PC-9 (cell line): ENCODE results near the gene FUT7. TPM values are rescaled to one million over a fixed set of nuclear protein-coding genes. Genes with fewer than 3 reads are reported as not detected.
A peak's percentile ranks its signal among the peaks of the same experiment; 100 is the strongest.

Experiments used
- BruUV-seq: library from RNA; stranded (reverse); fragments of 400-500 nt; replicated peaks from 2 replicates; lab custom pipeline; 2021; lab: Mats Ljungman, UMichigan
- CTCF ChIA-PET: fragments of 300-600 bp; sonication (Branson Sonifier 250); formaldehyde crosslinking; loops from one replicate; lab custom pipeline; 2022; ENCODE audit warnings: antibody characterized with exemption; lab: Charles Lee
- POLR2A ChIA-PET: fragments of 300-600 bp; sonication (Branson Sonifier 250); formaldehyde crosslinking; loops from one replicate; lab custom pipeline; 2022; ENCODE audit warnings: antibody characterized with exemption; ENCODE audit not compliant: unreplicated experiment; lab: Charles Lee
- DNase-seq, 2 experiments: peaks; one replicate each; pipeline versions ENCODE4 v3.0.0 to v3.0.0-alpha.2; 2015 to 2022; ENCODE audit warnings: mixed read lengths in 1 of 2
- H2AFZ ChIP-seq: fragments of 200-600 bp; sonication (generic); 2 replicates; pipeline ENCODE4 v1.8.1; 2017; ENCODE audit warnings: antibody characterized with exemption
- H3F3A ChIP-seq: fragments of 200-600 bp; sonication (generic); 2 replicates; pipeline ENCODE4 v1.8.1; 2017; ENCODE audit warnings: antibody characterized with exemption, mild to moderate bottlenecking, low read depth; ENCODE audit not compliant: insufficient read depth
- H3K27ac ChIP-seq: fragments of 200-600 bp; sonication (generic); 2 replicates; pipeline ENCODE4 v1.6.1; 2016; ENCODE audit warnings: mixed run types
- H3K27me3 ChIP-seq: fragments of 200-600 bp; sonication (generic); 2 replicates; pipeline ENCODE4 v1.6.1; 2016; ENCODE audit warnings: low read depth, mixed run types; ENCODE audit not compliant: insufficient read depth
- H3K36me3 ChIP-seq: fragments of 200-600 bp; sonication (generic); 2 replicates; pipeline ENCODE4 v1.6.1; 2016; ENCODE audit warnings: low read depth, mixed run types
- H3K4me1 ChIP-seq: fragments of 200-600 bp; sonication (generic); replicated peaks from 2 replicates; pipeline ENCODE4 v1.6.1; 2016; ENCODE audit warnings: mixed run types; ENCODE audit not compliant: insufficient read depth
- H3K4me2 ChIP-seq: fragments of 200-600 bp; sonication (generic); 2 replicates; pipeline ENCODE4 v1.6.1; 2017; ENCODE audit warnings: mixed run types
- H3K4me3 ChIP-seq: fragments of 200-600 bp; sonication (generic); 2 replicates; pipeline ENCODE4 v1.6.1; 2016; ENCODE audit warnings: mixed run types
- H3K79me2 ChIP-seq: fragments of 200-600 bp; sonication (generic); 2 replicates; pipeline ENCODE4 v1.6.1; 2017; ENCODE audit warnings: low read depth, mixed run types
- H3K9me2 ChIP-seq: fragments of 200-600 bp; sonication (generic); 2 replicates; pipeline ENCODE4 v1.8.1; 2017; ENCODE audit warnings: mild to moderate bottlenecking; ENCODE audit not compliant: insufficient read depth
- H3K9me3 ChIP-seq: fragments of 200-600 bp; sonication (generic); 2 replicates; pipeline ENCODE4 v1.8.1; 2016; ENCODE audit warnings: low read depth; ENCODE audit not compliant: insufficient read depth
- H4K20me1 ChIP-seq: fragments of 200-600 bp; sonication (generic); 2 replicates; pipeline ENCODE4 v1.8.1; 2017; ENCODE audit not compliant: insufficient read depth
- CTCF ChIP-seq: fragments of 200-600 bp; sonication (generic); conservative IDR thresholded peaks from 2 replicates; pipeline ENCODE4 v1.6.1; 2017; ENCODE audit warnings: mixed run types, antibody characterized with exemption, mild to moderate bottlenecking, moderate library complexity
- EZH2 ChIP-seq: fragments of 200-600 bp; sonication (generic); IDR thresholded peaks from 2 replicates; pipeline ENCODE4 v1.8.0; 2017; ENCODE audit warnings: antibody characterized with exemption, low read depth
- intact Hi-C: fragments of 100-400 bp; cut with micrococcal nuclease; formaldehyde crosslinking; loops from one replicate; pipeline ENCODE4 v1.10.0; 2022; ENCODE audit not compliant: unreplicated experiment
- total RNA-seq: library from RNA; stranded (reverse); gene quantifications from 2 replicates; pipeline ENCODE4 v1.2.3, GENCODE V29; 2021

FUT7 gene
- total RNA-seq, 1 experiment from 2014 or later, result not detected

DNA sequence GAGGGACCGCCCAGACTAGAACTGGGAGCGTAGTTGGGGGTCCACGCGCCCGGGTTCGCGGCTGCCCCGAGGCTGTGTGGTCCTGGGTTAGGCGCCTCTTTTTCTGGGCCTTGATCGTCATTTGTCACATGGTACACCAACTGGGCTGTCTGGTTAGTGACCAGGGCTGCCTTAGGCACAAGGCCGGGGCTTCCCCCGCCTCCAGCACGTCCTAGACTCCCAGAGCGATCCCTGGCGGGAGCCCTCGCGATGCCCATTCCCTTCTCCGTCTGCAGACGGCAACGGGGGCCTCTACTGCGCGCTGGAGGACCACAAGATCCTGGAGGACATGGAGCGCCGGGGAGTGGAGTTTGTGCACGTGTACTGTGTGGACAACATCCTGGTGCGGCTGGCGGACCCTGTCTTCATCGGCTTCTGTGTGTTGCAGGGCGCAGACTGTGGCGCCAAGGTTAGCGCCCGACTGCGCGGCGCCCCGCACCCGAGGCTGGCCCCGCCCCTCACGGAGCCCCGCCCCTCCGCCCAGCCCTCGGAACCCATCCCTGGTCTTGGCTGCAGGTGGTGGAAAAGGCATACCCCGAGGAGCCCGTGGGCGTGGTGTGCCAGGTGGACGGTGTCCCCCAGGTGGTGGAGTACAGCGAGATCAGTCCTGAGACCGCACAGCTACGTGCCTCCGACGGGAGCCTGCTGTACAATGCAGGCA is 47.0 kb upstream of the FUT7 start:
- H3K79me2 ChIP-seq, result no peaks in the 10 kb centered on the region
- peak overlapping the region; percentile 86; the same call in 1 of the 2 replicates for H3K4me2 ChIP-seq
- H3K9me3 ChIP-seq, result no peaks in the 10 kb centered on the region
- no peaks in the 10 kb centered on the region for H3K9me2 ChIP-seq
- H3K4me3 ChIP-seq, result no peak overlapping the region
- ChIA-PET POLR2A (no interaction called here), CTCF (interaction anchor here (0.6 kb wide), 1 partner anchor 11 kb away, joined by 7 read pairs; no protein-coding TSS in a partner anchor)
- no peaks in the 10 kb centered on the region for H3K27me3 ChIP-seq
- H2AFZ ChIP-seq, result no peak overlapping the region
- intact Hi-C loops, result no loop called here
- TF ChIP-seq EZH2 (no peak), CTCF (no peak)
- H4K20me1 ChIP-seq, result no peaks in the 10 kb centered on the region
- BruUV-seq, result no TSS peak
- no peak overlapping the region for H3K27ac ChIP-seq
- peak in 1 of 2 experiments; percentile 12 for DNase-seq
- H3K4me1 ChIP-seq, result peaks cover 12% of the 10 kb centered on the region
- no peaks in the 10 kb centered on the region for H3K36me3 ChIP-seq
- peaks cover 26% of the 10 kb centered on the region for H3F3A ChIP-seq

- ChIA-PET CTCF (interaction anchor here (0.6 kb wide), 2 partner anchors 10 to 48 kb away, joined by 3 to 7 read pairs; no protein-coding TSS in a partner anchor), POLR2A (no interaction called here)
- TSS peak; percentile 25 for BruUV-seq
- Histone ChIP-seq H3K4me3 (peak overlapping the region; percentile 66), H3K4me1 (peaks cover 3% of the 10 kb centered on the region), H4K20me1 (no peaks in the 10 kb centered on the region), H3K9me2 (no peaks in the 10 kb centered on the region), H3K4me2 (peak overlapping the region; percentile 86), H2AFZ (peak overlapping the region; percentile 79; the same call in 1 of the 2 replicates), H3K27ac (no peak overlapping the region), H3K36me3 (no peaks in the 10 kb centered on the region), H3K9me3 (no peaks in the 10 kb centered on the region), H3K79me2 (no peaks in the 10 kb centered on the region), H3F3A (peaks cover 24% of the 10 kb centered on the region), H3K27me3 (no peaks in the 10 kb centered on the region)
- TF ChIP-seq CTCF, result no peak
- no peak for TF ChIP-seq EZH2
- intact Hi-C loops, result no loop called here
- DNase-seq, result peak in 1 of 2 experiments; percentile 29
Observed at GRCh38 chr9:137077758-137078693, 46.1 kb upstream of the FUT7 start.

DNA sequence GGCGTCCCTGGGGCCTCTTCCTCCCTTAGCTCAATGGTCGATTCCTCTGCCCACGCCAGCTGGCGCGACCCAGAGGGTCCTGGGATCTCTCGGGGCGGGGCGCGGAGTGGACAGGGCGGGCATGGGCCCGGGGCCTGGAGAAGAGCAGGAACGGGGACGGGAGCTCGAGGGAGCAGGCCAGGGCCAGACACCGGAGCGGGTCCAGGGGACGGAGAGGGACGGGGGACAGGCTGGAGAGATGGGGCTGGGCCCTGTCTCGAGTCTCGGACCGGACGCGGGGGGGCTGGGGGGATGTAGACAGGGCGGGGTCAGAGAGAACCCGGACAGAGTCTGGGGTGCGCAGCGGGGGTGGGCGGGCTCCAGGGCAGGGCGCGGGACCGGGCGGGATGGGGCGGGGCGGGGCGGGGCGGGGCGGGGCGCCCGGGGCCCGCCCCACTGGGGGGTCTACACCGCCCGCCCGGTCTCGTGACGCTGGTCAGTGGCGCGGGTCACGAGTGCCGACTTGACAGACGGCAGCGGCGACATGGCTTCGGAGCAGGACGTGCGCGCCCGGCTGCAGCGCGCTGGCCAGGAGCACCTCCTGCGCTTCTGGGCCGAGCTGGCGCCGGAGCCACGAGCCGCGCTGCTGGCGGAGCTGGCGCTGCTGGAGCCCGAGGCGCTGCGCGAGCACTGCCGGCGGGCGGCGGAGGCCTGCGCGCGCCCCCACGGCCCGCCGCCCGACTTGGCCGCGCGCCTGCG is 45.3 kb upstream of the FUT7 start, which contains the start of gene UAP1L1:
TSS of gene UAP1L1 (plus strand) at position 508 of the 738 bp plus-strand sequence. CDS start at position 524, 16 bp downstream.
- CTCF ChIA-PET, result interaction anchor here (0.6 kb wide), 1 partner anchor 47 kb away, joined by 3 read pairs; no protein-coding TSS in a partner anchor
- intact Hi-C loops, result no loop called here
- no peaks in the 10 kb centered on the region for H3K9me3 ChIP-seq
- peak within 1 kb of the TSS; percentile 79; the same call in 1 of the 2 replicates for H2AFZ ChIP-seq
- DNase-seq, result peak; percentile 31 to 55
- H3K36me3 ChIP-seq, result no peaks in the 10 kb centered on the region
- H3K9me2 ChIP-seq, result no peaks in the 10 kb centered on the region
- BruUV-seq, result no TSS peak
- POLR2A ChIA-PET, result interaction anchor here (0.6 kb wide), 1 partner anchor 31 kb away, joined by 4 read pairs; no protein-coding TSS in a partner anchor
- no peaks in the 10 kb centered on the region for H3K27me3 ChIP-seq
- no peaks in the 10 kb centered on the region for H4K20me1 ChIP-seq
- H3K27ac ChIP-seq, result no peak within 1 kb of the TSS
- H3K4me2 ChIP-seq, result peak within 1 kb of the TSS; percentile 86
- no peaks in the 10 kb centered on the region for H3K4me1 ChIP-seq
- peak within 1 kb of the TSS; percentile 66 for H3K4me3 ChIP-seq
- peaks cover 19% of the 10 kb centered on the region for H3F3A ChIP-seq
- no peak for TF ChIP-seq CTCF
- no peak for TF ChIP-seq EZH2
- no peaks in the 10 kb centered on the region for H3K79me2 ChIP-seq
